Spleen (tissue), 7 donors: ENCODE data around the gene ZNF174.

Experiments used
- CTCF ChIP-seq, 11 experiments: fragments of 200-600 bp in 7 of 11; fragments of 450-650 bp in 4 of 11; sonication (generic) in 4 of 11; IDR thresholded peaks in 8 of 11; conservative IDR thresholded peaks in 3 of 11; 1 replicate in 7 of 11; 2 replicates in 4 of 11; pipeline versions ENCODE4 v1.4.0 to v1.8.0; 2016 to 2021; ENCODE audit warnings: antibody characterized with exemption in 11 of 11, inconsistent platforms in 4 of 11, mild to moderate bottlenecking in 1 of 11
- POLR2AphosphoS5 ChIP-seq, 3 donors: sonication (generic); formaldehyde crosslinking; IDR thresholded peaks; one replicate each; pipeline ENCODE4 v1.5.1; 2017; ENCODE audit warnings: antibody characterized with exemption in 3 of 3
- donor health status: DM: no; HTN: no; CAD: no; lungs with moderate emphysema.
- donor health status: DM: no; HTN: no; CAD: no.
- donor health status: DM: no; HTN: no; CAD: no.

GRCh38 chr16:3400779-3401688 lies at the start of gene ZNF174, which contains the start of gene ZSCAN32:
- TF ChIP-seq CTCF (IDR thresholded peaks at IDR 0.05 in 8 of 11, conservative IDR thresholded peaks at IDR 0.05 in 3 of 11) (peak in 6 of 11 experiments; percentile 7 to 55 (median 36)), POLR2AphosphoS5 (IDR thresholded peaks at IDR 0.05) (peak; percentile 94 to 97 (median 96))
